IPS-11a (cell line): Measurements from ENCODE around the gene RPL10.
A peak's percentile ranks its signal among the peaks of the same experiment; 100 is the strongest.

Experiments
- H3K4me3 ChIP-seq: one replicate; pipeline ENCODE4 v1.5.1; 2013; ENCODE audit warnings: low read depth, low read length, control low read depth

RPL10 gene

DNA sequence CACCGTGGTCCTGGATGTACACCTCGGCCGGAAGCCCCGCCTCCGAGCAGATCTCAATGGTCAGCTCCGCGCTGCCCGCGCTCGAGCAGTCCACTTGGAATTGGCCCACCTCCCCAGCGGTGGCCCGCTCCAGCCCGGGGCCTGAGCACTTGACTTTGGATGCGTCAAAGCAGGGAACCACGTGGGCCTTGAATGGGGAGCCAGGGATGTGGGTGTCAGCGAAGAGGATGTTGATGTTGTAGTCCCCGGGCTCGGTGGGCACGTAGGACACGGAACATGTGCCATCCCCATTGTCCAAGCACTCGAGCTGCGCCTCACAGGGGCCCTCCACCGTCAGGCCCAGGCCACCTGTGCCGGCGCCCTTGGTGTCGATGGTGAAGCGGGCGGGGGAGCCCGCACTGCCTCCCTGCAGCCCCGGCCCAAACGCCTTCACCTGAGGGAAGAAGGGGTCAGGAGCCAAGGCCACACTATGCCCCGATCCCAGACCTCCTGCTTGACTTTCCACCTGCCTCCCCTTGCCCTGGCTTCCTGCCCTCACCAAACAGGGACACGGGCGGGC, 37.9 kb upstream of the RPL10 start:
- H3K4me3 ChIP-seq: no peak overlapping the region

DNA sequence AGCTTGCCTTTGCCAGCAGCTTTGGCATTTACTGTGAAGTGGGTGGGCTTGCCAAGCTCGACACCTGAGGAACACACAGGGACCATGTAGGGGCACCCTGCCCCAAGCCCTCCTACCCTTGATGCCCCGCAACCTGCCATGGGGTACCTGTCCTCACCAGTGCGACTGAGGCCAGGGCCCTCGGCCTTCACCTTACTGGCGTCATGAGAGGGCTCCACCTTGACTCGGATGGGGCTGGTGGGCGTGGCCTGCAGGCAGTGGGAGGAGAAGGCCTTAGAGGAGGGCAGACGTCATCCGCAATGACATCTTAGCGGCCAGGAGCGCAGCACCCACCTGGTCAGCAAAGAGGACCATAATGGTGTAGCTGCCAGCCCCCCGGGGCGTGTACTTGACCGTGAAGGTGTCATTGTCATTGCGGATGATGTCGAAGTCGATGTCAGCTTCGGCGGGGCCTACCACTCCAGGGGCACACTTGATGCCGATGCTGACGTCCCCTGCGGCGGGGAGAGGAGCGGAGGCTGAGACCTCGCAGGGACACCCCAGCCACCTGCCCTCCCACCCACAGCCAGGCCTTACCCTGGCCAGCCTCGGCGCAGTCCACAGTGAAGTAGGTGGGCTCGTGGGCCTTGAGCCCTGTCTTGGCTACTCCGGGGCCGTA, 36.0 kb upstream of the RPL10 start:
- H3K4me3 ChIP-seq: no peak overlapping the region

GRCh38 chrX:154363706-154364439, 34.3 kb upstream of the RPL10 start:
- no peak overlapping the region for H3K4me3 ChIP-seq

DNA sequence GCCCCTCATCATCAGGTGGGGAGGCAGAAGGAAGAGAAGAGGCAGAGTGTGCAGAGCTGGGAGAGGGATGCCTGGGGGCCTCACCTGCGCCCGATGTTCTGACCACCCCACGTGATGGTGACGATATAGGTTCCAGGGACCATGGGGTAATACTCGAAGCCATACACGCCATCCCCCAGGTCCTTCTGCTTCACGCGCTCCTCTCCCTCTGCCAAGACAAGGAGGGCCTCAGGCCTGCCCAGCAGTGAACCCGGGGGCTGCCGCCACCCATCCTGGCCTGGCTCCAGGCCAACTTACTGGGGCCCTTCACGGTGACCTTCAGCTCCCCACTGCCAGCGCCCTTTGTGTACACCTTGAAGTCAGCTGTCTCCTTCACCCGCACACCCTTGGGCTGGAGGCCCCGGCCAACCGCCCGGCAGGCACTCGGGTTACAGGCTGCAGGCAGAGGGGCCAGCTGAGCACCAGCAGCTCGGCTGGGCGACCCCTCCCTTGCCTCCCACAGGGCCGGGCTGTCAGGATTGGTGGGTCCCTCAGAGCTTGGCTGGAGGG, 33.1 kb upstream of the RPL10 start:
- H3K4me3 ChIP-seq: no peak overlapping the region

DNA sequence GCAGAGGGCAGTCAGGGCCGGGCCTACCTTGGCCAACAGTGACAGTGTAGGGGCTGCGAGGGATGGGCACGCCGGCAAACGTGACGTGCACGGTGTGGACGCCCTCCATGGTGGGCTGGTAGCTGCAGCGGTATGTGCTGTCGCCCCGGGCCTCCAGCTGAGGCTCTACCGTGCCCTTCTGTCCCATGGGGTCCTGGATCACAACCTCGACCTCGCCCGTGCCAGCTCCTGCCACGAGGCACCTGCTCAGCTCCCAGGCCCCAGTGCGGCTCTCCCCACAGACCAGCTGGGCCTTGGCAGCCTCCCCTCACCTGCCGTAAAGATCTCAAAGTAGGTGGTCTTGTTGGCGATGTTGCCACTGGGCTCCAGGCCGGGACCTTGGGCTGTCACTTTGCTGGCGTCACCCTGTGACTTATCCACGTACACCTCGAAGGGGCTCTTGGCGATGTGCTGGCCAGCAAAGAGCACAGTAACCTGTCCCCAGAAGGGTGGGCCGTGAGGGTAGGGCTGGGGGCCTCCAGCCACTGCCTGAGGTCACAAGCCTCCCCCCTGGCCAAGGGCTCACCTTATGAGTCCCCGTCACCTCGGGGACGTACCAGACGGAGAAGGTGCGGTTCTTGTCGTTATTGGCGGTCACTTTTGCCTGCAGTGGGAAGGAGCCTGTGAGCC, 32.0 kb upstream of the RPL10 start:
- H3K4me3 ChIP-seq: no peak overlapping the region

GRCh38 chrX:154366666-154367055, 31.5 kb upstream of the RPL10 start:
- no peak overlapping the region for H3K4me3 ChIP-seq

DNA sequence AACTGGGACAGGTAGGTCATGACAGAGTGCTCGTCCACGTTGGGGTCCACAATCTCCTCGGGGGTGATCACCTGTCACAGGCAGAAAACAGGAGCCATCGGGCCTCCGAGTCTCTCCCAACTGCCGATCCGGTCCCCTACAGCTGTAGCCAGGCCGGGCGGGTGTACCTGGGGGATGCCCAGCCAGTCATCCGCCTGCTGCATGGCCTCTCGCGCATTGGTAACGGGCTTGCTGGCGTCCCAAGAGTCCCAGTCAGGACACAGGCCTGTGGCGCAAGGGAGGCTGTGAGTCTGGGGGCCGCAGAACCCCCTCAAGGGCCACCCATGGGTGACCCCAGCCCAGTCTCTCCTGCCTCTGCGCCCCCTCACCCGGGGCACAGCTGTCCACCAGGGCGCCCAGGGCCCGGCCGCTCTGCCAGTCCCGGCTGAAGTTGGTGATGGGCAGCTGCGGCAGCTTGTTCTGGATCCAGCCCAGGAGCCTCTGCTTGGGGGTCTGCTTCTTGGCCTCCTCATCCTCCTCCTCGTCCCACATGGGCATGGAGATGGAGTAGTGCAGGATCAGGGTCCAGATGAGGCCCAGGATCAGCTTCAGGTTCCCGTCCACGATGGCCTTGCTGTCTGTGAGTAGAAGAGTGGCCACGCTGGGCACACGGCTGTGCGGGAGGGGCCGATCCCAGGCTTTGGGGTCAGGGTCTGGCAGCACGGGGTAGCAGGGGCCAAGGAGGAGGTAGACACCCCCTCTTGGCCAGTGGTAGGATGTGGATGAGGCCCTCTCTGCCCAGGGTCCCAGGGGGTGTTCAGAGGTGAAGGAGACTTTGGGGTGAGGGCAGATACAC, 30.5 kb upstream of the RPL10 start:
- H3K4me3 ChIP-seq: no peak overlapping the region

DNA sequence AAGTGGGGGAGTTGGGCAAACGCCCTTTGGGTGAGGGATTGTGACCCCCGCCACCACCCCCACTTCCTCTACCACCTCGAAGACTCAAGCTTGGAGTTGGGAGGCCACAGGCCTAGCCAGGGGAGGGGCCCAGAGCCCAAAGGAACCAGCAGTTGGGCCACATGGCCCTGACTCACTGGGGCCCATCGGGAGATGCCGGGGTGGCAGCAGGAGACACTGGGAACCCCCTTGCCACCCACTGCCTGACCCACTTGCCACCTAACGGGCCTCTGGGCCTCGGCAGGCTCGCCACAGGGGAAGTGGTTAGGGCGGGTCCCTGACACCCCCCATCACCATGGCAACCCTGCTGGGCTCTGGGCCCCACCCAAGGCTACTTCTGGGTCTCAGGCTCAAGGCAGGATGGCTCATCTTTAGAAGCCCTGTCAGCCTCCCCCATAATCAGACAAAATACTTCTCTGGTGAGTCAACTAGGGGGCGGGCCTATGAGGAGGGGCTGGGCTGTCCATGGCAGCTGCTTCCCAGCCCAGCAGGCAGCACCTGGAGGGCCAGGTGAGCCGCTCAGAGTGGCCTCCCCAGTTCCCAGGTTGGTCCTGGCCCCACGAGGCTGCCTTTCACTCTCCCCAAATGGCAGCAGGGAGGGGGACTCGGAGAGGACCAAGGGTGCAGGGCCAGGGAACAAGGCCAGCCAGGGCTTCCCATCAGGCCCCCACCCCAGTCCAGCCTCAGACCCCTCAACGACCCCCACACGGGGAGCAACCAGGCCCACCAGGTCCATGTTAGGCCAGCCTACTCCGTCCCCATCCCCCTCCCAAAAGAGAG, 29.3 kb upstream of the RPL10 start:
- H3K4me3 ChIP-seq: peak overlapping the region; percentile 45

DNA sequence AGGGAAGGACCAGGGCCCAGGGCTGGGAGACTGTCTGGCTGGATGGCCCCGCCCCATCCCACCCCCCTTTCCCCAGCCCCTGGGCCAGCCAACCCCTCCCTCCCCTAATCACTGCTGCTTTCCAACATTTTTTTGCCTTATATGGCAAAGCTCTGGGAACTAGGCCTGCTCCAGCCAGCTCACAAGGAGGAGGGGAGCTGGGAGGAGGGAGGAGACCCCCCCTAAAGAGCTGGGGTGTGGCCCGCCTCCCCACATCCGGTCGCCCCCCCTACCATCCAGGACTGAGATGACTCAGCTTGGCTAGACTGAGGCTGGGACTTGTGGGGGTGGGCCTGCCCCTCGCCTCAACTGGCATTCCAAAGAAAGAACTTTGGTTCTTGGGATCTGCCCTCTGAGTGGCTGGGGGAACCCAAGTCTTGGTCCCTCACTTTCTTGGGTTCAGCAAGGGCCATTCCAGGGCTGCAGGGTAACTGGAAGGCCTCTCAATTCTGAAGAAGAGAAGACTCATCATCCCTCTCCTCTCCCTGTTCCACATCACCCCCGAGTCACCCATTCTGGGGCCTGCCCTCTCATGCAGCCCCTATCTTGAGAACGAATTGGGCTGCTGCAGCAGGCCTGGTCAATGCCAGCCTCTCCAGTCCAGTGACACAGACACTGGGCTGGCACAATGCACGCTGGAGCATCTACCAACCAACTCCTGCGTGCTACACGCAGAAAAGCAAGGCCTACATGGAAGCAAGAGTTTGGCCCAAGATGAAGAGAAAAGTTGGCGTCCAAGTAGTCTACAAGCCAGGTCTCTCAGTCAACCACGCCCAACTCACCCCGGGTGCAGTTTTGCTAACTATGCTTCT, 28.5 kb upstream of the RPL10 start:
- H3K4me3 ChIP-seq: peak overlapping the region; percentile 90

- H3K4me3 ChIP-seq: peak overlapping the region; percentile 90
Measured at GRCh38 chrX:154370300-154371016, 27.7 kb upstream of the RPL10 start.

DNA sequence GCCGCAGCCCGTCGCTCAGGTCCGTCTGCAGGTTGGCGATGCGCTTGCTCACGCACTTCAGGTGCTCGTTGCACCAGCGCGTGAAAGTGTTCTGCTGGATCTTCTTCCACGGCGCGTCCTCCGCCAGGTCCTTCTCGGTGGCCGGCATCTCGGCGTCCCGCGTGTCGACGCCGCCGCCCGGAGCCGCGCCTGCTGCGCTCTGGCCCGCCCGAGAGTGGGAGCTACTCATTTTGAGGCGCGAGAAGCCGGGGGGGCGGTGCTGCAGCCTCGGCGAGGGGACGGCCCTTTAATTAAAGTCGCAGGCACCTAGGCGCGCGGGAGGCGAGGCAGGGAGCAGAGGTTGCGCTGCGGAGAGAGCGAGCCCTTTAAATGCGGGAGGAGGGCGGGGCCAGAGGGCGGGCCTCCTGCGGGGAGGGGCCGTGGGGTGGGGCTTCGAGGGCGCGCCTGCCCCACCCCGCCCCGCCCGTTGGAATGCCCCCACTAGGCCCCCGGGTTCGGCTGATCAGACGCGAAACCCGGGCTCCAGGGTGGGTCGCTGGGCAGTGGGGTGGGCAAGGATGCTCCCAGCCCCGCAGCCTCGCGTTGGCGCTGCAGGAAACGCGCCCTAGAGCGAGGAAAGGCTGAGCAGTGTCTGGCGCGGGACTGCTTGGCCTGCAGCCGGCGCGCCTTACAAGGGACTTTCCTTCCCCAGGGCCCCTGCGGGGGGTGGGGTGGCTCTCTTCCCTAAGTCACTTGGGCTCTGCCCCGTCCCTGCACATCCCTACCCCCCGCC, 27.0 kb upstream of the RPL10 start:
- H3K4me3 ChIP-seq: peak overlapping the region; percentile 90

- H3K4me3 ChIP-seq: peak overlapping the region; percentile 17
Measured at GRCh38 chrX:154371789-154372300, 26.3 kb upstream of the RPL10 start.

- H3K4me3 ChIP-seq: no peak overlapping the region
Measured at GRCh38 chrX:154372612-154373022, 25.6 kb upstream of the RPL10 start.

DNA sequence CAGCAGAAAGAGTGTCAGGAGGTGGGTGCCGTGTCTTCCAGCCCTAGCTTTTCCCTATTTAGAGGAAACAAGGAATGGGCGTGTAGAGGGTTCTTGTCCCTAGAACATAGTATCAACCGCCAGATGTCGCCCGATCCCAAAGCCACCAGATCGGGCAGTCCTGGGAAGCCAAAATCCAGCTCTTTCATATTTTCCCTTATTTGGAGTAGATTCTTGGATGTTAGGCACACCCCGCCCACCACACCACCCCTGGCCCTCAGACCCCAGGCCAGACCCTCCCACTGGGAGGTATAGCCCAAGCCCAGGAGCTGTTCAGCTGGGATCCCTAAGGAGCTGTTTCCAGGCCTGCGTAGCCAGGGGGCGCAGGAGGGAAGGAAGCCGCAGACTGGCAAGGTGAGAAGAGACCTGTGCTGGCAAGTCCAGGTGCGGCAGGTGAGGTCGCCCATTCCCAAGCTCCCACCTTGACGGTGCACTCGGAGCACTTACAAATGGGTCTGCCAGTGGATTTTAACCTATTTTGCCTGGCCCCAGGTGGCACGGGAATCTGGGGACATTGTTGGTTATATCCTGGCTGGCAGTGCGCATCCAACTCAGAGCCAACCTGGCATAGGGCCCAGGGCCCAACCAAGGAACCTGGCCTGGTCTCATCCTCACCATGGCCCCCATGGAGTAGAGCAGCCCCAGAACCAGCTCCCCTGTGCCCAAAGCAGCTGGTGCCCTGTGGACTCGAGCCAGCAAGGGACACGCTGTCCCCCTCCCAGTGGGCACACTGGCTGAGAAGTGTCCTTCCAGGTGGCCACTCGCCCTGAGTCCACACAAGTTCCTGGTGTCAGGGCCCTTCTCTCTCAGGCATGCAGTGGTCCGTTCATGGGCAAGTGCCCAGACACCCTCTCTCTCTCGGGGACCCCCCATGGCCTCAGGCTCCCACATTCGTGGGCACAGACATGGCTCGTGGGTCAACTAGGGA, 24.6 kb upstream of the RPL10 start:
- H3K4me3 ChIP-seq: peak overlapping the region; percentile 17

- peak within 1 kb of the TSS; percentile 17 for H3K4me3 ChIP-seq
Measured at GRCh38 chrX:154374313-154375155, 23.6 kb upstream of the RPL10 start, which contains the start of gene FLNA. Gene FLNA (minus strand): TSS chrX:154374634. CDS start chrX:154371245, 3,389 bp downstream.
